Adipose tissue (tissue), 3 donors: ENCODE results near the gene CMSS1. TPM values are rescaled to one million over a fixed set of nuclear protein-coding genes. Genes with fewer than 3 reads are reported as not detected.

ENCODE experiments used
- H3K27ac ChIP-seq: one replicate; pipeline ENCODE4 v1.5.1; 2013; ENCODE audit warnings: low read depth, low read length
- WGBS, 3 donors: extraction: QIAGEN DNeasy Blood & Tissue Kit; methylation state at CpG; one replicate each; pipeline ENCODE4 v1.1.7; 2013; 5-methylcytosine and 5-hydroxymethylcytosine counted together
- polyA plus RNA-seq, 3 donors: library from polyadenylated mRNA; stranded (reverse); fragments of 200-250 nt; gene quantifications; one replicate each; pipeline ENCODE4 v1.2.3, GENCODE V29; 2013
- donor health status: healthy with polysubstance abuse.
- donor health status: Bipolar disorder and iron deficiency.
- donor health status: healthy.

Gene CMSS1
- polyA plus RNA-seq, 3 donors: 19.7 to 30.5 (median 27.6) TPM

GRCh38 chr3:100114413-100115030 is 296.9 kb downstream of the CMSS1 start, which contains the start of gene FILIP1L:
FILIP1L (minus strand) TSS chr3:100114501.
- WGBS, 3 donors: 80 to 88% (median 80%) methylated on average over 7 of the region's 7 CpGs

GRCh38 chr3:100117093-100117492 is 299.4 kb downstream of the CMSS1 start:
- H3K27ac ChIP-seq: no peak overlapping the region
- 74 to 92% (median 76%) methylated on average over 4 of the region's 4 CpGs for WGBS, 3 donors

More at GRCh38 chr3:100114413-100115030, 296.9 kb downstream of the CMSS1 start, which contains the start of gene FILIP1L:
- no peak within 1 kb of the TSS for H3K27ac ChIP-seq

DNA sequence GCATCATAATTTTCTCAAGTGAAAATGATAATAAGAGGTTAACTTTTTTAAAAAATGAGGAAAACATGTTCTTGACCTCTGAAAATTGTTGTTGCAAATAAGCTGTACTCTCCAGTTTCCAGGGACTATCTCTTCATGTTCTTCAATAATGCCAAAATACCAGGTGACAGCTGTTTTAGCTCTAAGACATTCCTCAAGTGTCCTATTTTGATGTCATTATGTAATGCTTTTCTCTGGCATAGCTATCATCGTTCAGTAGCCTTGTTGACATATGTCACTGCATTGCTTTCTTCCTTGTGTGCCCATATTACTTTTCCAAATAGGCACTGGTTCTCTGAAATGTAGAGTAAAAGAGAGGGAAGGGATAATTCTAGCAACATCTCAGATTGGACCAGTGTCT is 302.4 kb downstream of the CMSS1 start:
- WGBS, 3 donors: 0 to 61% (median 26%) methylated on average over 1 of the region's 1 CpG

GRCh38 chr3:100120693-100121092 is 303.0 kb downstream of the CMSS1 start:
- H3K27ac ChIP-seq: no peak overlapping the region
- WGBS, 3 donors: 96 to 100% (median 98%) methylated on average over 5 of the region's 5 CpGs

More for the DNA sequence above, 302.4 kb downstream of the CMSS1 start:
- H3K27ac ChIP-seq: no peak overlapping the region

GRCh38 chr3:100122321-100122720 is 304.7 kb downstream of the CMSS1 start:
- H3K27ac ChIP-seq: no peak overlapping the region
- WGBS, 3 donors: 93 to 95% (median 94%) methylated on average over 2 of the region's 2 CpGs

DNA sequence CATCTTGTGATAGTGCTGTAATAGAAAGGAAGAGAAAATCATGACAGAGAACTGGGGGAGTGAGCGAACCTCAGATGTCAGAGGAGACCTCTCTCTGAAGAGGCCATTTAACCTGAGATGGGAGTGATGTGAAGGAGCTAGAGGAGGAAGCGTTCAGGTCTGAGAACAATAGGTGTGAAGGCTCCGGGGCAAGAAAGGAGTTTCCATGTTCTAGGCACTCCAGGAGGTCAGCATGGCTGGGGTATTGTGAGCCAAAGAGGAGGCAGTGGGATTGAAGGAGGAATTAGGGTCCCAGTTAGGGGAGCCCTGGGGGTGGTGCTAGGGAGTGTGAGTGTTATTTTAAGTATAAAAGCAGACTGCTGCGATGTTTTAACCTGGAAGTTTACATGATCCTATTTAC is 305.4 kb downstream of the CMSS1 start:
- no peak overlapping the region for H3K27ac ChIP-seq
- WGBS, 3 donors: 81 to 96% (median 92%) methylated on average over 4 of the region's 4 CpGs

- 69 to 84% (median 80%) methylated on average over 5 of the region's 5 CpGs for WGBS, 3 donors
- H3K27ac ChIP-seq: no peak overlapping the region
These were observed 306.6 kb downstream of the CMSS1 start for GRCh38 chr3:100124201-100124761.

GRCh38 chr3:100125161-100125938 is 307.7 kb downstream of the CMSS1 start:
- no peak overlapping the region for H3K27ac ChIP-seq
- 64 to 86% (median 76%) methylated on average over 5 of the region's 5 CpGs for WGBS, 3 donors

DNA sequence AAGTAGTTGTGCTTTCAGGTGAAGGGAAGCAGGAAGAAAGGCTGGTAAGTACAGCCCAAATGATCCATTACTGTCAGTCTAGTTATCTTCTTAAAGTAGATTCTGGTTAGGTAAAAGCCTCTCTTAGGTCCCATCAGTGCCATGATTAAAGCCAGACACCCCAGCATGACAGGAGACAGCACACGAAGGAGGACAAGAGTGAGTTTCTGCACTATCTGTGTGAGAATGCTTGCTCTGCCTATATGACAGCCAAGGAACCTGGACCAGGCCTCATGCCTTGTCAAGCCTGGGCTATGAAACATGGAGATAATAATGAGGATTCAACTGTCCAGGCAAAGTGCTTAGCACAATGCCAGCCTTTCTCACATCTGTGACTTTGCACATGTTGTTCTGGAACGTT is 310.1 kb downstream of the CMSS1 start:
- 67 to 82% (median 72%) methylated on average over 2 of the region's 2 CpGs for WGBS, 3 donors
- H3K27ac ChIP-seq: no peak overlapping the region

GRCh38 chr3:100128565-100128964 is 310.9 kb downstream of the CMSS1 start:
- 76 to 87% (median 81%) methylated on average over 5 of the region's 5 CpGs for WGBS, 3 donors
- H3K27ac ChIP-seq: no peak overlapping the region

GRCh38 chr3:100129941-100130340 is 312.3 kb downstream of the CMSS1 start:
- H3K27ac ChIP-seq: no peak overlapping the region
- 54 to 83% (median 56%) methylated on average over 1 of the region's 1 CpG for WGBS, 3 donors

GRCh38 chr3:100131241-100131640 is 313.6 kb downstream of the CMSS1 start:
- WGBS, 3 donors: 73 to 84% (median 76%) methylated on average over 6 of the region's 6 CpGs
- no peak overlapping the region for H3K27ac ChIP-seq

DNA sequence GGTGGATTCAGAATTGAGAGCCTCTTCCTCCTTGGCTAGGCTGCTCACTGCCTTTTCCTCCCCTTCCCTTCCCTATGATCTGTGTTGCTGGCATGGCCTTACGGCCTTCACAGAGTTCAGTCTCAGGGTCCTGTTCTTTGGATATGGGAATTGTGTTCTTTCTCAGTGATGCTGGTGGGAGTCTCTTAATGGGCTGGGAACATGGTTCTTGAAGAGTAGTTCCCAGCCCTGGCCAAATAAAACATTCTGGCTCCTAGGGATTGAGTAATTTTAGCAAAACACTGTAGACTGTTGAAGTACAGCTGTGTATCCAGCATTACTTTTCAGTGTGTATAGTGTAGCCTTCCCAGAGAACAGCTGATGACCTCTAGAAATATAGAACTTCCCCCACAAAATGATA is 319.3 kb downstream of the CMSS1 start:
- WGBS, 3 donors: 58 to 79% (median 71%) methylated on average over 1 of the region's 1 CpG
- no peak overlapping the region for H3K27ac ChIP-seq

GRCh38 chr3:100140976-100141375 is 323.3 kb downstream of the CMSS1 start:
- WGBS, 3 donors: 94 to 98% (median 96%) methylated on average over 1 of the region's 1 CpG

GRCh38 chr3:100141586-100141985 is 323.9 kb downstream of the CMSS1 start:
- WGBS, 3 donors: 70 to 91% (median 78%) methylated on average over 1 of the region's 1 CpG
- no peak overlapping the region for H3K27ac ChIP-seq

More at GRCh38 chr3:100140976-100141375, 323.3 kb downstream of the CMSS1 start:
- no peak overlapping the region for H3K27ac ChIP-seq

DNA sequence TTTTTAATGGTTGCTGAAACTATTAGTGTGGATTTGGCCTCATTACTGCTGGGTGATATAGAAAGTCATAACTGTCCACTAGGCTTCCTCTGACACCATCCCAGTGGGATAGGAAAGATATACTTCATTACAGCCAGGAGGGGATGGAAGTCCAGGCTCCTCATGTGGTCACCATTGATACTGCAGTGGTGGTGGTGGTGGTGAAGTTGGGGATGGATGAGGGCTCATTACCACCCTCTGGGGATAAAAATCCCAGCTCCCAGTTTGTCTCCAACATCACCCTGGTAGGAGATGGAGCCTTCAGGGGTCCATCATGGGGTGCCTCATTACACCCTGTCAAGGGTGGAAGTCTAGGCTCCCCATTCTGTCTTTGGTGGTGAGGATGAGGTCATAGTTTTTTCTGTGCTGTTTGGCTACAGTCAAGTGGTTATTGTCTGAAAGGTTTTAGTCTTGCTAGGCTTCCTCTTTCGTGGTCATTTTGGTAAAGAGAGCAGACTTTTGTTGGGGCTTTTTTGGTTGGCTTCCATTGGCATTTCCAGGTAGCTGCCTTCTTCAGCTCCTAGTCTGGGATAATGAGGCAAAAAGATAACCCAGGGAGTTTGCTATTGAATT is 326.7 kb downstream of the CMSS1 start:
- 78 to 92% (median 86%) methylated on average over 1 of the region's 1 CpG for WGBS, 3 donors
- H3K27ac ChIP-seq: no peak overlapping the region

GRCh38 chr3:100149130-100149529 is 331.5 kb downstream of the CMSS1 start:
- H3K27ac ChIP-seq: no peak overlapping the region
- 82 to 86% (median 85%) methylated on average over 2 of the region's 2 CpGs for WGBS, 3 donors

DNA sequence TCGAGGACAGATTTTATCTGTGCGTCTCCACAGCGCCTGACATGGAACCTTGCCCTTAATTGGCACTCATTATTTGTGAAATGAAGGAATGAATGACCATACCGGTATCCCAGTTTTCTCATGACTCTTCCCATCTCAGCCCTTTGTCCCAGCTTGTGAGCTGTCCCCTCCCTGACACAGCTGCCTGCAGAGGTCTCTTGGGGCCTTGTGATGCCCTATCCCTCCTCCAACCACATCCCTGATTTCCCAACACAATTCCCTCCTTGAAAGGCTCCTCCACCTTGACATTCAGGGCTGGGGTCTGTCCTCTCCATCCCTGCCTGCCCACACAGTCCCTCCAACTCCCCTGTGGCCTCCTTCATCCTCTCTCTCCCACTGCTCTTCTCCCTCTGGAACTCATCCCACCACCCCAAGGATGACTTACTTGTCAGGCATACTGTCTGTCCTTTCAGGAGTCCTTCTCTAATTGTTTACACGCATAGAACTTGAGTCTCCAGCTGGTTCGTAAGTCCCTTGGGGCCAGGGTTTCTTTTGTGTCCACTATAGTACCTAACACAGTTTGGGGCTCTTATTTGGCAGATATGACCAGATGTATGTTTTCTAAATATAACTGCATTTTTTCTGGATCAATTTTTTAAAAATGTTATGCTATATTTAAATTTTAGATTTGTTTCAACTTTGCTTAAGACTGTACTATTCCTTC is 332.2 kb downstream of the CMSS1 start:
- WGBS, 3 donors: 73 to 91% (median 78%) methylated on average over 6 of the region's 6 CpGs
- no peak overlapping the region for H3K27ac ChIP-seq
